T1000 (cell line): ENCODE data around the gene KRT31.
"Not testable (repeated sequence)": the region's sequence is repeated elsewhere in the genome, so short reads cannot be mapped to it uniquely, and the experiment has no call there.

Experiments
- DNase-seq: peaks from one replicate; lab custom pipeline; 2025; ENCODE audit warnings: mixed read lengths; lab: John Stamatoyannopoulos, UW

Gene KRT31

DNA sequence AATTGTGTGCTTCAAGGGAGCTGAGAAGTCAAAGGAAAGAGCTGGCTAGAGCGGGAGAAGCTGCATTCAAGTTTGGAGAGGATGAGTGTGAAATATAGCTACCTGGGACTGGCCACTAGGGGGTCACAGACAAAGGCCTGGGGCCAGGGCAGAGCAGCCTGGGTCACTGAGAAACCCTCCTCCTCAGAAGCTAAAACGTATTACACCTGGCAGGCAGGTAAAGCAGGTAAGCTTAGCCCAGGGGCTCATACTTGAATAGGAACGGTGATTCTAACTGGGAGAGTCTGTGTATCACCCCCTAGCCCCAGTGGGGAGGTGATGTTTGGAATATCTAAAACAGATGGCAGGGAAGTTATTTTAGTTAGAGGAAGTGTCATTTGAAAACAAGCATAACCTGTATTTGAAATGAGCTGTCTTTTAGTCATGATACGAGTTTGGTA, 20.2 kb upstream of the KRT31 start:
- no peak for DNase-seq

DNA sequence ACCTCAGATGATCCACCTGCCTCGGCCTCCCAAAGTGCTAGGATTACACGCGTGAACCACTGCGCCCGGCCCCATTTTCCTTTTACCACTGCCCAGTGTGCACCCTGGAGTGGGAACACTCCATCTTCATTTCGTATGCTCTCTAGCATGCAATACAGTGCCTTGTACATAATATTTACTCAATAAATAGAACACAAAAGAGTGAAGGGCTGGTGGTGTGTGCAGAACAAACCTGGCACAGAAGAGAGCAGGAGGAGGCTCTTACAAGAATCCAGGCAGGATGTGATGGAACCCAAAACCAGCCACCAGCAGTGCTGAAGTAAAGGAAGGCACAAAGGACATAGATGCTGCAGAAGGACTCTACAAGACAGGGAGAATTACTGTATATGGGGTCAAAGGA, 19.7 kb upstream of the KRT31 start:
- no peak for DNase-seq

DNA sequence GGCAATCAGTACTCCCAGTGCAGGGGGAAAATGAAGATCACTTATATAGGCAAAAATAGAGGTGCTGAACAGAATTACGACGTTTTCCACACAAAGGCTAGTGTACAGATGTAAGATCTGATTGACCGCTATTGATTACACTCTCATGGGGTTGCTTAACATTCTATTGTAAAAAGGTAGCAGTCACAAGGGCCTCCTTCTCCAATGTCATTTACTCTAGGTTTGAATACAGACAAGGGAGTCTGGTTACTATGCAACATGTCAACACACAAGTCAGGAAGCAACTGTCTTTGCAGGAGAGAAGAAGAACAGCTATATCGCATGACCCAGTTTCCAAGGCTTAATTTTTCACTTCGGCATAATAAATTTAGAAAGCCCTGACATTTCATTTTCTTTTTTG, 19.1 kb upstream of the KRT31 start:
- DNase-seq, result no peak

DNA sequence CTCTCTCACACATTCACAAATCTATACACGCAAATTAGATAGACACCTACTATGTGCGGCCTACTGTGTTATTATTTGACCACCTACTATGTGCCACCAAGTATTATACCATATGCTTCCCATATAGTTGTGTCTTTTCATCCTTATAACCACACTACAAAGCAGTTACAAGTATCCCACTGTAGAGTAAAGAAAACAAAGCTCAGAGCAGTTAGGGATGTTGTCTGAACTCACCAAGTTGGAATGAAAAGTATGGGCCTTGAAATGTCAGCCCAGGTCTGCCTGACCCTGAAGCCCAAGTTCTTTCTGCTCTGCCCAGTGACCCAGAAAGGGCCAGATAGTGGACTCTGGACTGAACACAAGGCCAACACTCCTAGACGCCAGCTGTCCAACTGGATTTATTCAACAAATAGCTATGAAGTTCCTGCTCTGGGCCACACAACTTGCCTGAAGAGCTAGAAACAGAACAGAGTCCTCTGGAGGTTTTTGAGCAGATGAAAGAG, 18.5 kb upstream of the KRT31 start:
- no peak for DNase-seq

DNA sequence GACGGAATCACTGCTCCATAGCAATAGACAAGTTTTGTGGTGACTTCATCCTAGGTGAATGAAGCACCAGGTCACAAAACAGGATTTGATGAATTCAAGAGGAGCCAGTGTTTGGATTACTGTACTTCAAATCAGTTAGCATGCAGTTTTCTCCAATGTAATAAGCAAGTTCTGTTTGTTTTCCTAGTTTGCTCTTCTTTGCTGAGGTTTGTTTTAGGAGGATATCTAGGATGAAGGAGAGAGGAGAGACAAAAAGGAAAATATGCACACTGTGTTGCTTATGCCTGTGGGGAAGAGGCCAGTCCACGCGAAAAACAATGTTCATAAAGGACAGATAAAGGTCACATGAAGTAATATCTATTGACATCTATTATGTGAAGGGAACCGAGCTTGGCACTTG, 18.0 kb upstream of the KRT31 start:
- DNase-seq, result no peak

DNA sequence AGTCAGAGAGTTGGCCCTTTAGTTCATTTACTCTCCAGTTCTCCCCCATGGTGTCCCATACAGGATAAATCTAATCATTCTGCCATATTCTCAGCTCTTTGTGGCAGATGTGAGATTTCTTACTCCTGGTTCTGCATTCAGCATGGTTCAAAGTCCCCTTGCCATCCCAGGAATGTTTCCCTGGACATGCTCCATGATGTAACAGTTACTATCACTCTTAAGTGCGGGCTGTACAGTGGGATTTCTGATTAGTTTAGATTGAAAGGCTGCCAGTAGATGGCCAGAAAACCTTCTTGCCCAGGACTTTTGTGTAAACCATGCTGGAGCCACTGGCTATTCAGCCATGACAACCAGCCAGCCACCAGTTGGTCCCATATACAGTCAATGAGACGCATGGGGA, 16.6 kb upstream of the KRT31 start:
- no peak for DNase-seq

DNA sequence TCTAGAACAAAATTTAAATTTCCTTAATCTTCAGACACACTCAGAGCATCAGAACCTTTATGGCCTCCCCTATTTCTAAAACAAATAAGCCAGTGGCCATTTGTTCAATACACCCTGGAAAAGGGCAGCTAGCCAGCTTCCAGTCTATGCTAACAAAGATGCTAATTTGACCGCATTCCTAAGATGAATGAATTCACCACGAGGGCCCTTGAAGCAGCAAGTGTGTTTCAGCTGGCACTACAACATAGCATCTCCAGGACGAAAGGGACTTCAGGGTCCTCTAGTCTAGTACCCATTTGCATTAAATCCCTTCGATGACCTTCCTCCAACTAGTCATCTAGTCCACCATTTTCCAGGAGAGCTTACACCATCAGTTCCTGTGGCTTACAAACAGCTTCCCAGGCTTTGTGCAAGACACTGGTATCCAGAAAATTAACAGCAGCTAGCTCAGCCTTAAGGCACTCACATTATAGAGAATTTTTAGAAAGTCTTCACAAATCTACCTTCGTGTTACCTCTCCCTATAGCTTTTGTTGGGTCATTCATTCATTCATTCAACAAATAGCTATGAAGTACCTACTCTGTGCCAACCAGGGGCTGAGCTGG, 16.0 kb upstream of the KRT31 start:
- DNase-seq, result no peak

DNA sequence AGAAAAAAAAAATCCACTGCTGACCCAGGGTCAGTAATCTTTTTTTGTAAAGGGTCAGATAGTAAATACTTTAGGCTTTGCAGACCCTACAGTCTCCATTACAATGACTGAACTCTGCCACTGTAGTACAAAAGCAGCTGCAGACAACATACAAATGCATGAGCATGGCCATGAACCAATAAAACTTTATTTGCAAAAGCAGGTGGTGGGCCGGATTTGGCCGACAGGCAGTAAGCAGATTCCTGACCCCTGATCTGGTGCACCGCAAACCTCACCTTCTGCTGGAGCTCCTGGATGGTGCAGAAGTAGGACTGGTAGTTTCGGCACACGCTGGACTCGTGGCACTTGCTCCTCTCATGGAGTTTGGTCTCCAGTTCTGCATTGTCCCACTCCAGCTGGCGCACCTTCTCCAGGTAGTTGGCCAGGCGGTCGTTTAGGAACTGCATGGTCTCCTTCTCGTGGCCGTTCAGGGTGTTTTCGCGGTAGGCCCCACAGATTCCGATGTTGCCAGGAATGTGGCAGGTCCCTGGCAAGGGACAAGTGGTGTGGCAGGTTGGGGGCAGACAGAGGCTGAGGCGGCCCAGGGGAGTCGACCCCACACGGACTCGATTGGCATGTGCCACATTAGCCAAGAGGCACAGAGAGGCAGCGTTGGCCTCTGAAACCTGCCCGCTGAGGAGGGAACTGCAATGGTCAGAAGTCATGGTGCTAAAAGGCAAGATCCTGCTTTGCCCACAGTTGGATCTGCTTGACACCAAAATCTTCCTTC, 13.8 kb upstream of the KRT31 start:
- no peak for DNase-seq

DNA sequence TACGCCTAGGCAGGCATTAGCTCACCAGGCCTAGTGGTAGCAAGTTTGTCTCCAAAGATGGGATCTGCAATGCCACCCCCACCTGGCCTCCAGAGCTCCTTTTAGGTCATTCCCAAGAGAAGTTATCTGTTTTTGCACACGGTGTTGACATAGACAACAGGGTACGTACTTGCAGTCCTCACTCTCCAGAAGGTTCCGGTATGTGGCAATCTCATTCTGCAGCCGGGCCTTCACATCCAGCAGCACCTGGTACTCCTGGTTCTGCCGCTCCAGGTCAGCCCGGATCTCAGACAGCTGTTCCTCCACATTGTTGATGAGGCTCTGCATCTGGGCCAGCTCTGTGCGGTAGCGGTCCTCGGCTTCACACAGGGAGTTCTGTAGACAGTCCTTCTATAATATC, 9.8 kb upstream of the KRT31 start:
- no peak for DNase-seq

DNA sequence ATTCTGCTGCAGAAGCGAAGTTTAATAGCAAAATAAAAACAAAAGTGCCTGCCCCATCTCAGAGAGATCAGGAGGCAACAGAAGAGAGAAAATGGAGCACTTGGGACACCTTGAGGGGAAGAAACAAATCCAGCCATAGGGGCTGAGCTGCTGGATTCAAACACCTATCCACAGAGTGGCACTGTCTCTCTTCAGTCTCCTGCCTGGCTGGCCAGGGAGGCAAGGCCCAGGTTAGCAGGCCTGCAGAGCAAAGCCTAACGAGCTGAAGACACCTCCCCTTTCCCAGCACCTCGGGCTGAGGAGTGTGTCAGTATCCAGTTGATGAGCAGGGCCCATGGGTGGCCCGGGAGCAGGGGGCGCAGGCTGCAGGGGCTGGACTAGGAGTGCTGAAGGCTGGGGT, 8.8 kb upstream of the KRT31 start:
- DNase-seq, result no peak

DNA sequence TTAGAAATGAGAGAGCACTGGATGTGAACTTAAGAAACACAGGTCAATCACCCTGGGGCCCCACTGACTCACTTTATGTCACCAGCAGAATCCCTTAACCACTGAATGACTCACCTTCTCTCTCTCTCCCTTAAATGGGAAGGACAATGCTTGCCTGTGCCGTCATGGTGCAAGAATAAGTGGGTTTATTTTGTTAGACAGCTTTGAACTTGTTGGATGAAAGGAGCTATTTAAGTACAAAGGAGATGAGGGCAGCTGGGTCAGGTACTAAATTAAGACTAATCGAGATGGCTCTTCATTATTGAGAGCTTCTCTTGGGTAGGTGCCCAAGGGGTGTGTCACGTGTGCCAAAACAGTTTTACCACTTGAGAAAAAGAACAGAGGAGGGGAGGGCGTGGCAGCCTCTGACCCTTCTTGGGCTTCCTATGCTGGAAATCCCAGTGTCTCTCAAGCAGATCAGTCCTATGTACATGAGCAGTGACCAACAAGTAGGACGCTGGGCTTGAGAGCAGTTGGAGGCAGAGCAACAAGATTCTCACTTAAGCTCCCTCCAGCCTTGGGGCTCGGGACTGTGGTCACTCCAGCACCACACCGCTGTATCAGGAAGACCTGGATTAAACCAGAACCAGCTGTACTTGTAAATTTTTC, 6.7 kb upstream of the KRT31 start:
- DNase-seq, result peak; percentile 83

DNA sequence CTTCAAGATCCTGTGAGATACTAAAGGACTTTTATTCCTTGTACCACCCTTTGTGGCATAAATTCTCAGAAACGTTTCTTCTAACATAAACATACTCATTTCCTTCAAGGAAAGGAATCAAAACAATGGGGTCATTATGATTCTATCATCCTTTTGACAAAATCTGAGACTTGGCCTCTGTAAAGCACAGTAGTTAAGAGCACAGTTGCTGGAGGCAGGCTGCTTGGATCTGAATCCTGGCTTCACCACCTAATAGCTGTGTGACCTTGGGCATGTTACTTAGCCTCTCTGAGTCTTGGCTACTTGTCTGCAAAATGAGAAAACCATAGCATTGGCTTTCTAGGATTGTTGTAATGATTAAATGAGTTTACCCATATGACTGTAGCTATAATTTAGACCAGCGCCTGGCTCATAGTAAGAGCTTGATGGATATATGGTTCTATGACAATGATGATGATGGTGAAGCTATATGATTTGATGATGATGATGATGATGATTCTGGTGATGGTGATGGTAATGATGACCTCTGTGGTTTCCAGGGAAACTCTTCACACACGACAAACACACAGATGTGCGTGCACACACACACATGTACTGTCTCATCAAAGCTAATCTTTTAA, 6.1 kb upstream of the KRT31 start:
- DNase-seq, result no peak

DNA sequence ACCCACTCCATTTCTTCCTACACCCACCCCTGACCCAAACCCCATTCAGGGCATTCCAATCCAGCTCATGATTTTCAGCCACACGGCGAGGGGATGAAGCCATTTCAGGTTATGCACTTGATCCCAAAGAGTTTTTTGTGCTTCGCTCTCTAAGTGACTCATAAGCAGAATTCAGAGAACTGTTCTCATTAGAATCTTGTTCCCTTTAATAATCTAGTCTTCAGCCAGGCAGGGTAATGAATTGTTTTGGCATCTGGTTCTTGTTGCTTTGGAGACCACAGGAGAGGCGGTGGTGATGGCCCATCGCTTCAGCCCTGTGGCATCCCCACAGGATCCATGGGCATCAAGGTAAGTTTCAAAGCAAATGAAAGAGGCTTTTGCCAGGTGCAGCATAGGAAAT, 4.8 kb upstream of the KRT31 start:
- DNase-seq, result no peak

DNA sequence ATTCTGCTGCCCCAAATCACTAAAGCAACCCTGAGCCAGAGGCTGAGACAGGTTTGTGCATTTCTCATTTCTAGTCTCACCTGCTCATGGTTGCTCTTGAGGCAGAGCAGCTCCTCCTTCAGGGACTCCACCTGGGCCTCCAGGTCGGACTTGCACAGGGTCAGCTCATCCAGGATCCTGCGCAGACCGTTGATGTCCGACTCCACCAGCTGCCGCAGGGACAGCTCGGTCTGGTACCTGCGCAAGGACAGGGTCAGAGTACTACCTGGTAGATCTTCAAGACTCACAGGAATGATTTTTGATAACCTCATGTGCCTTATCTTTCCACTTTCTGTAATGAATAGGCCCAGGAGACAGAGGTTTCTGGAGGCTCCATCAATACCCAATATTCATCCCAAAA, 1.1 kb downstream of the KRT31 start:
- DNase-seq, result no peak

DNA sequence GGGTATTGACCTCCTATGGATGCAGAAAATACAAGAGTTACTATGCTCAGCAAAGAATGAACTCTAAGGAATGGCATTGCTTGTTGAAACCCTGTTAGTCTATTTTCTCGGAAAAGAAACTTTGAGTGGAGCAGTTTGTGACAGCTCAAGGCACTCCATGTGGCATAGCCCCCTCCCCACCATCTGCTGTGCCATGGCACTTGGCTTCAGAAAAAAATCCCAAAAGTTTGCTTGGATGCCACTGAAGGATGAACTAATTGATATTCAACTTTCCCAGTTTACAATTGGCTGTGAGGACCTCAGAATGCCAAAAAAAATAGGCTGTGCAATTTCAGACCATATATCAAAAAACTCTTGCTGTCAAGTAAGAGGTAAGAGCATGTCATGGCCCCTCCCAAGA, 1.8 kb downstream of the KRT31 start:
- DNase-seq, result no peak

DNA sequence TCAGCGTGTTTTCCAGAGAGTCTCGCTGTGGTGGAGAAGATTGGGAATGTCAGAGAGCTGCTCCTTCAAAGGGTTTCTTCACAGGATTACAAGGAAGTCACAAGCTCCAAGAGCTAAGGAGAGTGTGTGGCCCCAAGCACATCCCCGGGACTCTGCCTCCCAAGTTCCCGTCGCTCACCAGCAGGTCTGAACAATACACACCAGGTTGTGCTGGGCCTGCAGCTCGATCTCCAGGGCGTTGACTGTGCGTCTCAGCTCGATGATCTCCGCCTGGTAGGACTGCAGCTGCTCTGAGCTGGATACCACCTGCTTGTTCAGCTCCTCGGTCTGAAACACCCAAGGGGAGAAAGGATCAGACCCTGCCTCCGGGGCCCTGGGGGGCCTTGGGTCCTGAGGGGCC, 2.4 kb downstream of the KRT31 start:
- not testable (repeated sequence) for DNase-seq

DNA sequence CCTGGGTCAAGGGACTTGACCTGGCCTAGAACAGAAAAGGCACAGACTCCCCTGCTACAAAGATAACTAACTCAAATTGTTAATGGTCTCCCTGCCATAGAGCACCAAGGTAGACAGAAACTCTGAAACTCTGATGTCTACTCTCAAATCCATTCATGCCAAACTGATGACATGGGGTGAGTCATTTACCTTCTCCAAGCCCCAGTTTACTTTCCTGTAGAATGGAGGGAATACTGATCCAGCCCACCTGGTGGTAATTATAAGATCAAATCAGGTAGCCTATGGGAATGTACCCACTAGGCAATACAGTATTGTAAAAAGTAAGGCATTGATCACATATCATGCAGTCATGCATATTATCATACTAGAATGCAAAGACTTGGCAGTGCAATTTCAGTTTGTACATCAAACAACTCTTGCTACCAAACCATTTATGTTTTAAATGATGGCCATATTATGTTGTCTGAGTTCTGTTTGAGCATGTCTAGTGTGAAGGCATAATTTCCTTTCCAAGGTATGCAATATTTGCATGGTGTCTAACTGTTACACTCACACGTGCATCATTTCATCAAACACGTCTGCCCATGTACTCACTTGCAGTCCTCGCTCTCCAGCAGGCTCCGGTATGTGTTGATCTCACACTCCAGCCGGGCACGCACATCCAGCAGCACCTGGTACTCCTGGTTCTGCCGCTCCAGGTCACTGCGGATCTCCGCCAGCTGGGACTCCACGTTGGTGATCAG, 3.0 kb downstream of the KRT31 start:
- DNase-seq, result no peak

DNA sequence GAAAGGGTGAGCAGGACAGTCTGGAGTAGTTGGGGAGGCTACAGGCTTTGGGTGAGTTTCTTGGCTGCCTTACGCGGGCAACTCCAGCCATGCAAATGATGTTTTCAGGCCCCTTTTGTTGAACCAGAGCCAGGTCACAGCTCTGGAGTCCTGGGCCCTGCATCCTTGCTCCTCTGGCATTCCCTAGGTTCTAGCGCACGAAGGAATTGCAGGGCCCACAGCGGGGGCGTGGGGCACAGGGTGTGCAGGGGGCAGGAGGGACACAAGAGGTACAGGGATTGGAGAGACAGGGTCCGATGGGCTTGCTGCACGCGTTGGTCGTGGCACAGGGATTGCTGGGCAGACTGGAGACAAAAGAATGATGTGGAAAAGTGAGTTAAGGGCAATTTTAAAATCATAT, 3.6 kb downstream of the KRT31 start:
- DNase-seq, result no peak

DNA sequence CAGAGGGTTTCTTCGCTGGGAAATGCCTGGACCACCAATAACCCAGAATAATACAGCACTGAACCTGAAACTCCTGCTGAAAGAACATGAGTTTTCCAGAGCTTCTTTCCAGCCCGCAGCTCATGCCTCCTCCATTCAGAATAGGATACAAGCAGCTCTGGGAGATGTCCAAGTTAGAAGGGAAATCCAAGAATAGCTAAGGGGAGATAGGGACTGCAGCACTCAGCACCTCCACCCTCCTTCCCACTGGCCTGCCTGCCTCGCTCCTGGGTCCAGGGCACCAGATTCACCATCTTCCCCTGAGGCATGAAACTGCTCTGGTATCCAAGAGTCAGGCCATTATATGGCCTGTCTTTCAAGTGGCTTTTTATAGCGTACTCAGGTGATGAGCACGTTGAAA, 4.1 kb downstream of the KRT31 start:
- DNase-seq, result no peak

DNA sequence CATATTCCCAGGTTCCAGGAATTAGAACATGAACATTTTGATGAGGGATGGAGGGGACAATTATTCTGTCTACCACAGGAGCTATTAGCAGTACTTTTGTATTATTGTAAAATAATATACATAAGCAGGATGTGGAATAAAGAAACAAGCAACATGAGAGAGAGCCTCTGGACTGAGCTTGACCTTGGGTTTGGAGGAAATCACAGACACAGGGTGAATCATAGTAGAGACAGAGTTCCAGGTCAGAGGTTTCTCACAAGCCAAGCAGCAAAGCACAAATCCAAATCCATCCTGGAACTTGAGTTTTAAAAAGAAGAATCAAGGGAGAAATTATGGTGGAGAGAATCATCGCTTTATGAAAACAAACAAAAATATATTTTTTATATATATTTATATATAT, 5.1 kb downstream of the KRT31 start:
- DNase-seq, result no peak

DNA sequence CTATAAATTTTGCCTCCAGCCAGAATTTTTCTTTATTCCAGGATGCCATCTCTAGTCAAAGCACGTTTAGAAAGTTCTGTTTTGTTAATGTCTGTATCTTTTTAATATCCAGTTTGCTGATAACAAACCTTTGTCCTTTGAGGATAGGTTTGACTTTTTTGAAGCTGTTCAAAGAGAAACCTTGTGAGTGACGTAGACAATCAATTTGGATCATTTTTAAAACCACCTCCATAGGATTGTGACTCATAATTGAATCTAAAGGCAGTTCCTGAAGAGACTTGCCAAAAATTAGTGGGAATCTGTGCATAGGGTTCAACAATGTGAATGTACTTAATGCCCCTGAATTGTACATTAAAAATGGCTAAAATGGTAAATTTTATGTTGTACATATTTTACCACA, 5.9 kb downstream of the KRT31 start:
- no peak for DNase-seq

DNA sequence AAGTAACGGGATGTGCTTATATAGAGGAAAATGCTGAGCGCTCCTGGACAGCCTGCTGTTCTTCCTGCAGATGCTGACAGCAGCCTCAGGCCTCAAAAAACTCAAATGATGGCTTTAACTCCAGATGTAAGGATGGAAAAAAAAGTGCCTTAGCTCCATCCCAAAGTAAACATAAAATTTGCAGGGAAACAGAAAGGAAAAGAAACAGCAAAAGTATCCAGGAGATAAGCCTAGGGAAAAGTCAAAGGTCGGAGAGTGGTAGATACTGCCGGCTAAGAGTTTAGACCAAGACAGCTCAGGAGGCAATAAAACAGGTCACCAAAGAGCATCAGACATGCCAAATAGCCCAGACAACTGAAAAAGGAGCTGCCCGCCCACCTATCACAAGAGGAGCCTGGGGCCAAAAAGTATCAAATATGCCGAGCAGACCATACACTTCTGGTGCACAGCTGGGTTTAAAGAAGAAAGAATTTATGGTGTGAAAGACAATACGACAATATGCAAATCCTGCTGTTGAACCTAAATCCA, 6.9 kb downstream of the KRT31 start:
- DNase-seq, result no peak
